ENCODE results near the gene HAND1.
"Not testable (repeated sequence)": the region's sequence is repeated elsewhere in the genome, so short reads cannot be mapped to it uniquely, and the experiment has no call there.

The HAND1 gene

GRCh38 chr5:154517810-154518437 lies 39.9 kb upstream of the HAND1 start:
- H3K36me3 ChIP-seq (ENCODE audit: insufficient read depth, low read depth, low read length), result no peaks in the 10 kb centered on the region
- H3K4me3 ChIP-seq (ENCODE audit: low read length), result no peak overlapping the region
- no peak overlapping the region for H3K27ac ChIP-seq (ENCODE audit: low read length)
- H3K27me3 ChIP-seq (ENCODE audit: insufficient read depth, low read length), result peaks cover 33% of the 10 kb centered on the region
- H3K9ac ChIP-seq (ENCODE audit: low read depth, low read length), result no peak overlapping the region
- H3K9me3 ChIP-seq (ENCODE audit: insufficient read depth, low read depth, low read length), result no peaks in the 10 kb centered on the region
- peaks cover 6% of the 10 kb centered on the region; the same call in 1 of the 2 replicates for H3K4me1 ChIP-seq (ENCODE audit: insufficient read depth, low read length)

GRCh38 chr5:154517181-154517580 lies 39.2 kb upstream of the HAND1 start:
- Histone ChIP-seq H3K4me3 (ENCODE audit: low read length) (no peak overlapping the region), H3K9ac (ENCODE audit: low read depth, low read length) (no peak overlapping the region), H3K36me3 (ENCODE audit: insufficient read depth, low read depth, low read length) (no peaks in the 10 kb centered on the region), H3K9me3 (ENCODE audit: insufficient read depth, low read depth, low read length) (no peaks in the 10 kb centered on the region), H3K27me3 (ENCODE audit: insufficient read depth, low read length) (peaks cover 27% of the 10 kb centered on the region), H3K27ac (ENCODE audit: low read length) (no peak overlapping the region), H3K4me1 (ENCODE audit: insufficient read depth, low read length) (peaks cover 6% of the 10 kb centered on the region; the same call in 1 of the 2 replicates)

- Histone ChIP-seq H3K9ac (ENCODE audit: low read depth, low read length) (no peak overlapping the region), H3K4me3 (ENCODE audit: low read length) (no peak overlapping the region), H3K27ac (ENCODE audit: low read length) (no peak overlapping the region), H3K9me3 (ENCODE audit: insufficient read depth, low read depth, low read length) (no peaks in the 10 kb centered on the region), H3K27me3 (ENCODE audit: insufficient read depth, low read length) (peaks cover 20% of the 10 kb centered on the region), H3K36me3 (ENCODE audit: insufficient read depth, low read depth, low read length) (no peaks in the 10 kb centered on the region), H3K4me1 (ENCODE audit: insufficient read depth, low read length) (peaks cover 6% of the 10 kb centered on the region; the same call in 1 of the 2 replicates)
These were observed 38.4 kb upstream of the HAND1 start for GRCh38 chr5:154516475-154516874.

- H3K36me3 ChIP-seq (ENCODE audit: insufficient read depth, low read depth, low read length); H3K9ac ChIP-seq (ENCODE audit: low read depth, low read length): not testable (repeated sequence)
These were observed 37.5 kb upstream of the HAND1 start for GRCh38 chr5:154515488-154515887.

GRCh38 chr5:154514331-154514730 lies 36.3 kb upstream of the HAND1 start:
- H3K4me1 ChIP-seq (ENCODE audit: insufficient read depth, low read length), result no peaks in the 10 kb centered on the region
- no peak overlapping the region for H3K9ac ChIP-seq (ENCODE audit: low read depth, low read length)
- H3K9me3 ChIP-seq (ENCODE audit: insufficient read depth, low read depth, low read length), result no peaks in the 10 kb centered on the region
- H3K27me3 ChIP-seq (ENCODE audit: insufficient read depth, low read length), result peaks cover 8% of the 10 kb centered on the region
- H3K4me3 ChIP-seq (ENCODE audit: low read length), result no peak overlapping the region
- no peak overlapping the region for H3K27ac ChIP-seq (ENCODE audit: low read length)
- H3K36me3 ChIP-seq (ENCODE audit: insufficient read depth, low read depth, low read length), result no peaks in the 10 kb centered on the region

More at GRCh38 chr5:154515488-154515887, 37.5 kb upstream of the HAND1 start:
- peaks cover 18% of the 10 kb centered on the region for H3K27me3 ChIP-seq (ENCODE audit: insufficient read depth, low read length)
- not testable (repeated sequence) for H3K27ac ChIP-seq (ENCODE audit: low read length); H3K4me3 ChIP-seq (ENCODE audit: low read length); H3K4me1 ChIP-seq (ENCODE audit: insufficient read depth, low read length); H3K9me3 ChIP-seq (ENCODE audit: insufficient read depth, low read depth, low read length)

GRCh38 chr5:154513669-154514084 lies 35.6 kb upstream of the HAND1 start:
- Histone ChIP-seq H3K9me3 (ENCODE audit: insufficient read depth, low read depth, low read length) (no peaks in the 10 kb centered on the region), H3K9ac (ENCODE audit: low read depth, low read length) (no peak overlapping the region), H3K27ac (ENCODE audit: low read length) (no peak overlapping the region), H3K4me3 (ENCODE audit: low read length) (no peak overlapping the region), H3K36me3 (ENCODE audit: insufficient read depth, low read depth, low read length) (no peaks in the 10 kb centered on the region), H3K27me3 (ENCODE audit: insufficient read depth, low read length) (peaks cover 8% of the 10 kb centered on the region; the same call in 1 of the 2 replicates), H3K4me1 (ENCODE audit: insufficient read depth, low read length) (no peaks in the 10 kb centered on the region)

- Histone ChIP-seq H3K4me1 (ENCODE audit: insufficient read depth, low read length) (no peaks in the 10 kb centered on the region), H3K27me3 (ENCODE audit: insufficient read depth, low read length) (peaks cover 8% of the 10 kb centered on the region; the same call in 1 of the 2 replicates), H3K9me3 (ENCODE audit: insufficient read depth, low read depth, low read length) (no peaks in the 10 kb centered on the region), H3K4me3 (ENCODE audit: low read length) (no peak overlapping the region), H3K36me3 (ENCODE audit: insufficient read depth, low read depth, low read length) (no peaks in the 10 kb centered on the region), H3K27ac (ENCODE audit: low read length) (no peak overlapping the region), H3K9ac (ENCODE audit: low read depth, low read length) (no peak overlapping the region)
These were observed 34.0 kb upstream of the HAND1 start for GRCh38 chr5:154511984-154512383.

- Histone ChIP-seq H3K4me1 (ENCODE audit: insufficient read depth, low read length) (no peaks in the 10 kb centered on the region), H3K27me3 (ENCODE audit: insufficient read depth, low read length) (peaks cover 8% of the 10 kb centered on the region; the same call in 1 of the 2 replicates), H3K9ac (ENCODE audit: low read depth, low read length) (no peak overlapping the region), H3K9me3 (ENCODE audit: insufficient read depth, low read depth, low read length) (no peaks in the 10 kb centered on the region), H3K4me3 (ENCODE audit: low read length) (no peak overlapping the region), H3K36me3 (ENCODE audit: insufficient read depth, low read depth, low read length) (no peaks in the 10 kb centered on the region), H3K27ac (ENCODE audit: low read length) (no peak overlapping the region)
These were observed 31.9 kb upstream of the HAND1 start for GRCh38 chr5:154509784-154510555.

- no peaks in the 10 kb centered on the region; the same call in 1 of the 2 replicates for H3K27me3 ChIP-seq (ENCODE audit: insufficient read depth, low read length)
- no peaks in the 10 kb centered on the region for H3K4me1 ChIP-seq (ENCODE audit: insufficient read depth, low read length)
- H3K27ac ChIP-seq (ENCODE audit: low read length), result no peak overlapping the region
- no peaks in the 10 kb centered on the region for H3K36me3 ChIP-seq (ENCODE audit: insufficient read depth, low read depth, low read length)
- no peak overlapping the region for H3K4me3 ChIP-seq (ENCODE audit: low read length)
- H3K9me3 ChIP-seq (ENCODE audit: insufficient read depth, low read depth, low read length), result no peaks in the 10 kb centered on the region
- no peak overlapping the region for H3K9ac ChIP-seq (ENCODE audit: low read depth, low read length)
These were observed 30.1 kb upstream of the HAND1 start for GRCh38 chr5:154508114-154508513.

GRCh38 chr5:154506716-154507080 lies 28.7 kb upstream of the HAND1 start:
- no peak overlapping the region for H3K9ac ChIP-seq (ENCODE audit: low read depth, low read length)
- H3K36me3 ChIP-seq (ENCODE audit: insufficient read depth, low read depth, low read length), result no peaks in the 10 kb centered on the region
- H3K9me3 ChIP-seq (ENCODE audit: insufficient read depth, low read depth, low read length), result no peaks in the 10 kb centered on the region
- no peak overlapping the region for H3K4me3 ChIP-seq (ENCODE audit: low read length)
- no peak overlapping the region for H3K27ac ChIP-seq (ENCODE audit: low read length)
- H3K27me3 ChIP-seq (ENCODE audit: insufficient read depth, low read length), result no peaks in the 10 kb centered on the region; the same call in 1 of the 2 replicates
- H3K4me1 ChIP-seq (ENCODE audit: insufficient read depth, low read length), result 0 out of 2 replicates have a peak, but pooled peaks cover 2% of the 10 kb centered on the region

GRCh38 chr5:154506049-154506715 lies 28.2 kb upstream of the HAND1 start:
- Histone ChIP-seq H3K9me3 (ENCODE audit: insufficient read depth, low read depth, low read length) (no peaks in the 10 kb centered on the region), H3K9ac (ENCODE audit: low read depth, low read length) (no peak overlapping the region), H3K36me3 (ENCODE audit: insufficient read depth, low read depth, low read length) (no peaks in the 10 kb centered on the region), H3K4me1 (ENCODE audit: insufficient read depth, low read length) (peaks cover 5% of the 10 kb centered on the region; the same call in 1 of the 2 replicates), H3K4me3 (ENCODE audit: low read length) (no peak overlapping the region), H3K27ac (ENCODE audit: low read length) (no peak overlapping the region), H3K27me3 (ENCODE audit: insufficient read depth, low read length) (no peaks in the 10 kb centered on the region; the same call in 1 of the 2 replicates)
